ENCODE data around the gene FNDC5.

FNDC5 gene

GRCh38 chr1:32858136-32858535 is 12.6 kb downstream of the FNDC5 start:
- H3K36me3 ChIP-seq (ENCODE audit: control insufficient read depth, insufficient read depth, low read length), result peaks cover 15% of the 10 kb centered on the region
- no peak overlapping the region for H3K4me3 ChIP-seq (replicated peaks; ENCODE audit: low read depth, low read length)
- H3K27me3 ChIP-seq (replicated peaks; ENCODE audit: control insufficient read depth, insufficient read depth, low read length), result no peaks in the 10 kb centered on the region
- no peak for DNase-seq (ENCODE audit: extremely low read depth, insufficient read length)
- TF ChIP-seq CTCF (IDR thresholded peaks at IDR 0.05; ENCODE audit: insufficient read depth, low read length, poor library complexity, severe bottlenecking), result no peak

- TF ChIP-seq CTCF (IDR thresholded peaks at IDR 0.05; ENCODE audit: insufficient read depth, low read length, poor library complexity, severe bottlenecking), result no peak
Measured at GRCh38 chr1:32855861-32856617, 14.7 kb downstream of the FNDC5 start.

GRCh38 chr1:32848354-32849063 is 22.2 kb downstream of the FNDC5 start:
- no peak overlapping the region for H3K4me3 ChIP-seq (replicated peaks; ENCODE audit: low read depth, low read length)
- peak; percentile 55 for DNase-seq (ENCODE audit: extremely low read depth, insufficient read length)
- no peak for TF ChIP-seq CTCF (IDR thresholded peaks at IDR 0.05; ENCODE audit: insufficient read depth, low read length, poor library complexity, severe bottlenecking)
- peaks cover 4% of the 10 kb centered on the region for H3K36me3 ChIP-seq (ENCODE audit: control insufficient read depth, insufficient read depth, low read length)
- H3K27me3 ChIP-seq (replicated peaks; ENCODE audit: control insufficient read depth, insufficient read depth, low read length), result no peaks in the 10 kb centered on the region

More at GRCh38 chr1:32855861-32856617, 14.7 kb downstream of the FNDC5 start:
- DNase-seq (ENCODE audit: extremely low read depth, insufficient read length), result no peak
- Histone ChIP-seq H3K27me3 (replicated peaks; ENCODE audit: control insufficient read depth, insufficient read depth, low read length) (no peaks in the 10 kb centered on the region), H3K4me3 (replicated peaks; ENCODE audit: low read depth, low read length) (no peak overlapping the region), H3K36me3 (ENCODE audit: control insufficient read depth, insufficient read depth, low read length) (peaks cover 11% of the 10 kb centered on the region)

GRCh38 chr1:32831878-32832277 is 38.8 kb downstream of the FNDC5 start:
- no peak for DNase-seq (ENCODE audit: extremely low read depth, insufficient read length)
- Histone ChIP-seq H3K36me3 (ENCODE audit: control insufficient read depth, insufficient read depth, low read length) (peaks cover 6% of the 10 kb centered on the region), H3K4me3 (replicated peaks; ENCODE audit: low read depth, low read length) (no peak overlapping the region), H3K27me3 (replicated peaks; ENCODE audit: control insufficient read depth, insufficient read depth, low read length) (no peaks in the 10 kb centered on the region)
- no peak for TF ChIP-seq CTCF (IDR thresholded peaks at IDR 0.05; ENCODE audit: insufficient read depth, low read length, poor library complexity, severe bottlenecking)

GRCh38 chr1:32830092-32830852 is 40.4 kb downstream of the FNDC5 start:
- no peak for TF ChIP-seq CTCF (IDR thresholded peaks at IDR 0.05; ENCODE audit: insufficient read depth, low read length, poor library complexity, severe bottlenecking)
- DNase-seq (ENCODE audit: extremely low read depth, insufficient read length), result no peak
- Histone ChIP-seq H3K36me3 (ENCODE audit: control insufficient read depth, insufficient read depth, low read length) (peaks cover 13% of the 10 kb centered on the region), H3K27me3 (replicated peaks; ENCODE audit: control insufficient read depth, insufficient read depth, low read length) (no peaks in the 10 kb centered on the region), H3K4me3 (replicated peaks; ENCODE audit: low read depth, low read length) (no peak overlapping the region)

Measured in GM06990 (cell line).